Esophagus muscularis mucosa (tissue), 4 donors: Measurements from ENCODE around the gene SRSF9. TPM values are rescaled to one million over a fixed set of nuclear protein-coding genes. Genes with fewer than 3 reads are reported as not detected.

Experiments
- DNase-seq: peaks from one replicate; pipeline ENCODE4 v3.0.0-alpha.2; 2017; ENCODE audit errors: extremely low spot score
- H3K27ac ChIP-seq, 4 donors: fragments of 200-600 bp; sonication (generic); replicated peaks in 1 of 4; 1 replicate in 3 of 4; 2 replicates in 1 of 4; pipeline ENCODE4 v1.5.1; 2016 to 2019; ENCODE audit warnings: mild to moderate bottlenecking in 1 of 4
- H3K27me3 ChIP-seq, 4 donors: fragments of 200-600 bp; sonication (generic); one replicate each; pipeline versions ENCODE4 v1.5.1 to v1.6.0; 2016 to 2019
- H3K36me3 ChIP-seq, 4 donors: fragments of 200-600 bp; sonication (generic); one replicate each; pipeline ENCODE4 v1.5.1; 2016 to 2019
- H3K4me1 ChIP-seq, 4 donors: fragments of 200-600 bp; sonication (generic); one replicate each; pipeline ENCODE4 v1.5.1; 2016 to 2019
- H3K4me3 ChIP-seq, 4 donors: fragments of 200-600 bp; sonication (generic); 1 replicate in 2 of 4; 2 replicates in 2 of 4; pipeline ENCODE4 v1.5.1; 2016 to 2019; ENCODE audit warnings: mild to moderate bottlenecking in 4 of 4, moderate library complexity in 1 of 4
- H3K9me3 ChIP-seq, 4 donors: fragments of 200-600 bp; sonication (generic); 1 replicate in 3 of 4; 2 replicates in 1 of 4; pipeline ENCODE4 v1.5.1; 2016 to 2019
- EP300 ChIP-seq: sonication (generic); formaldehyde crosslinking; IDR thresholded peaks from one replicate; pipeline ENCODE4 v1.6.1; 2017; ENCODE audit warnings: antibody characterized with exemption
- POLR2A ChIP-seq: fragments of 450-650 bp; IDR thresholded peaks from one replicate; pipeline ENCODE4 v1.6.1; 2017; ENCODE audit warnings: antibody characterized with exemption, moderate library complexity, mild to moderate bottlenecking, low read depth
- POLR2AphosphoS5 ChIP-seq, 2 donors: sonication (generic); formaldehyde crosslinking; IDR thresholded peaks; one replicate each; pipeline ENCODE4 v1.6.1; 2017; ENCODE audit warnings: antibody characterized with exemption in 2 of 2
- WGBS: methylation state at CpG from one replicate; pipeline ENCODE4 v1.1.5; 2018; 5-methylcytosine and 5-hydroxymethylcytosine counted together
- intact Hi-C: fragments of 100-400 bp; cut with DNase I; formaldehyde crosslinking; loops from one replicate; pipeline ENCODE4 v1.15.1; 2023
- total RNA-seq, 4 donors: library from RNA; depleted of rRNA; stranded (reverse); fragments of >200 nt; gene quantifications; one replicate each; pipeline versions ENCODE4 v1.1.0 to v1.2.1, GENCODE V29; 2016
- TF ChIP-seq, protein P1 (sequence below), 3 experiments: fragments of 200-600 bp in 2 of 3; fragments of 450-650 bp in 1 of 3; sonication (generic) in 2 of 3; IDR thresholded peaks; one replicate each; pipeline ENCODE4 v1.5.1; 2017 to 2019; ENCODE audit warnings: antibody characterized with exemption in 3 of 3, mild to moderate bottlenecking in 2 of 3, moderate library complexity in 1 of 3

The SRSF9 gene
- total RNA-seq, 4 donors from 2014 or later: 52.7 to 60.2 (median 54.7) TPM

DNA sequence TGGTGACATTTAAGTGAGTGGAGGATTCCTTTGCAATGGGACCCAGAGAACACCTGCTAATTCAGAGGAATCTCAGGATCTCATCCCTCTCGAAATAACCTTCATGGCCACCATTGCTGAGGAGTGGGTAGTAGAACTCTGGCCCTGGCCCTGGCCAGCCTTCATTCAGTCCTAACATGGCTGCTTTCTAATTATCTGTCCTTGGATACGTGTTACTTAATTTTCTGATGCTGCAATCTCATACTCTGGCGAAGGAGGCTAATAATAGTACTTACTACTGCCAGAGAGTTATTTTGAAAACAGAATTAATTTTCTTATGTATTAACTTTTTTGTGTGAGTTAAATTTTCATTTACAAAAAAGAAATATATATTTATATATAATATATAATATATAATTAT is 43.8 kb downstream of the SRSF9 start:
- Histone ChIP-seq H3K27me3 (peaks cover 0 to 9% (median 0%) of the 10 kb centered on the region in 4 donors), H3K4me1 (peaks cover 0 to 5% (median 0%) of the 10 kb centered on the region in 4 donors), H3K4me3 (no peak overlapping the region), H3K36me3 (no peaks in the 10 kb centered on the region), H3K9me3 (no peaks in the 10 kb centered on the region), H3K27ac (no peak overlapping the region)
- WGBS: 85% methylated on average over 3 of the region's 3 CpGs
- TF ChIP-seq POLR2A (no peak), POLR2AphosphoS5 (IDR thresholded peaks at IDR 0.05) (no peak), EP300 (no peak)
- TF ChIP-seq, protein P1, sequence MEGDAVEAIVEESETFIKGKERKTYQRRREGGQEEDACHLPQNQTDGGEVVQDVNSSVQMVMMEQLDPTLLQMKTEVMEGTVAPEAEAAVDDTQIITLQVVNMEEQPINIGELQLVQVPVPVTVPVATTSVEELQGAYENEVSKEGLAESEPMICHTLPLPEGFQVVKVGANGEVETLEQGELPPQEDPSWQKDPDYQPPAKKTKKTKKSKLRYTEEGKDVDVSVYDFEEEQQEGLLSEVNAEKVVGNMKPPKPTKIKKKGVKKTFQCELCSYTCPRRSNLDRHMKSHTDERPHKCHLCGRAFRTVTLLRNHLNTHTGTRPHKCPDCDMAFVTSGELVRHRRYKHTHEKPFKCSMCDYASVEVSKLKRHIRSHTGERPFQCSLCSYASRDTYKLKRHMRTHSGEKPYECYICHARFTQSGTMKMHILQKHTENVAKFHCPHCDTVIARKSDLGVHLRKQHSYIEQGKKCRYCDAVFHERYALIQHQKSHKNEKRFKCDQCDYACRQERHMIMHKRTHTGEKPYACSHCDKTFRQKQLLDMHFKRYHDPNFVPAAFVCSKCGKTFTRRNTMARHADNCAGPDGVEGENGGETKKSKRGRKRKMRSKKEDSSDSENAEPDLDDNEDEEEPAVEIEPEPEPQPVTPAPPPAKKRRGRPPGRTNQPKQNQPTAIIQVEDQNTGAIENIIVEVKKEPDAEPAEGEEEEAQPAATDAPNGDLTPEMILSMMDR (IDR thresholded peaks at IDR 0.05): no peak
- intact Hi-C loops: no loop called here
- no peak for DNase-seq

DNA sequence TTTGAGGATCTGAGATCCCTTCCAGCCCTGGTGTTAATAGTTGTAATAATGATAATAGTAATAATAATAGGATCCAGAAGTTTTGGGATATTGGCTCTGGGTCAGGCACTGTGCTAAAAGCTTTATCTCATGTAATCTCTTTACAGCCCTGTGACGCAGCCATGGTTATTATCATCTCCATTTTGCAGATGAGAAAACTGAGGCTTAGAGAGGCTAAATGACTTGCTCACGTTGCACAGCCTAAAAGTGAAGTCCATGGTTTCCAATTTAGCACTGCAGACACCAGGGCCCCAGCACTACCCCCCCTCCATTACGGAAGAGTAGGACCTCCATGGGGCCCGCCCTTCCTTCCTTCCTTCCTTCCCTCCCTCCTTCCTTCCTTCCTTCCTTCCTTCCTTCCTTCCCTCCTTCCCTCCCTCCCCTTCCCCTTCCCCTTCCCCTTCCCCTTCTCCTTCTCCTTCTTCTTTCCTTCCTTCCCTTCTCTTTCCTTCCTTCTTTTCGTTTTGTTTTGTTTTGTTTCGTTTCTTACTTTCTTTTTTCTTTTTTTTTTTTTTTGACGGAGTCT is 46.6 kb downstream of the SRSF9 start:
- H3K4me1 ChIP-seq: no peaks in the 10 kb centered on the region
- H3K4me3 ChIP-seq: no peak overlapping the region
- TF ChIP-seq, protein P1 (IDR thresholded peaks at IDR 0.05): no peak
- no peaks in the 10 kb centered on the region for H3K9me3 ChIP-seq
- H3K27ac ChIP-seq: no peak overlapping the region
- peaks cover 0 to 5% (median 0%) of the 10 kb centered on the region in 4 donors for H3K27me3 ChIP-seq
- DNase-seq: no peak
- H3K36me3 ChIP-seq: no peaks in the 10 kb centered on the region
- 69% methylated on average over 7 of the region's 7 CpGs for WGBS
- intact Hi-C loops: no loop called here

- TF ChIP-seq EP300: no peak
- no peak for TF ChIP-seq POLR2A
- TF ChIP-seq POLR2AphosphoS5 (IDR thresholded peaks at IDR 0.05): no peak
- TF ChIP-seq, protein P1 (IDR thresholded peaks at IDR 0.05): no peak
- Histone ChIP-seq H3K36me3 (no peaks in the 10 kb centered on the region), H3K4me1 (no peaks in the 10 kb centered on the region), H3K27me3 (peaks cover 0 to 9% (median 0%) of the 10 kb centered on the region in 4 donors), H3K4me3 (no peak overlapping the region), H3K9me3 (no peaks in the 10 kb centered on the region), H3K27ac (no peak overlapping the region)
- WGBS: 88% methylated on average over 4 of the region's 4 CpGs
- DNase-seq: no peak
- intact Hi-C loops: no loop called here
Measured at GRCh38 chr12:120421701-120422100, 47.8 kb downstream of the SRSF9 start.

DNA sequence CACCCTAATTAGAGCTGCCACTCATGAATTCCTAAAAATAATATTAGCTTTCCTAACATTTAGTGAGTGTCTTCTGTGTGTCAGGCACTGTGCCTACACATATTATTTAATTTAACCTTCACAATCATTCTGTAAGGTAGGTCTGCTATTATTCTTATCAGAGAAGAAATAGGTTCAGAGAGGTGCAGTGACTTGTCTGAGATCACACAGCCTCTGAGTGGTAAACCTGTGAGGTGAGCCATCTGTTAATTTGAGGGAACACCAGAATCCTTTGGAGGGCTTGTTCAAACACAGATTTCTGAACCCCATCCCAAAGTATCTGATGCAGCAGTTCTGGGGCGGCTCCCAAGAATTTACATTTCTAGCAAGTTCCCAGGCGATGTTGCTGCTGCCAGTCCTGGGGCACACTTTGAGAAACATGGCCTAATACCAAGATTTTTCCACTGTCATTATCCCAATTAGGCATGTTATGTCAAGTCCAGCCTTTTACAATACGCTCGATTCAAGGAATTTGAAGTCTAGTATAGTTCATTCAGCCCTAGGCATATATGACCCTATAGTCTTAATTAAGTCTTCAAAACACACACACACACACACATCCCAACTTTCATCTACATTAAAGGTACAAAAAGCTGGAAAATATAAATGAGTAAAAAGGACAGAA is 51.5 kb downstream of the SRSF9 start:
- intact Hi-C loops: no loop called here
- no peak for DNase-seq

More for the DNA sequence above, 51.5 kb downstream of the SRSF9 start:
- TF ChIP-seq POLR2A (no peak), EP300 (no peak), POLR2AphosphoS5 (IDR thresholded peaks at IDR 0.05) (no peak)
- TF ChIP-seq, protein P1 (IDR thresholded peaks at IDR 0.05): no peak
- H3K27me3 ChIP-seq: peaks cover 0 to 17% (median 0%) of the 10 kb centered on the region in 4 donors
- H3K27ac ChIP-seq: no peak overlapping the region
- WGBS: 80% methylated on average over 4 of the region's 4 CpGs
- no peaks in the 10 kb centered on the region for H3K9me3 ChIP-seq
- no peaks in the 10 kb centered on the region for H3K4me1 ChIP-seq
- no peak overlapping the region for H3K4me3 ChIP-seq
- no peaks in the 10 kb centered on the region for H3K36me3 ChIP-seq
